GM06990 (cell line): Measurements from ENCODE around the gene GUCA2B.

ENCODE experiments used
- DNase-seq: peaks from one replicate; pipeline ENCODE4 v3.0.0-alpha.2; 2011; ENCODE audit not compliant: insufficient read length; ENCODE audit errors: extremely low read depth
- H3K27me3 ChIP-seq: replicated peaks from 2 replicates; pipeline ENCODE4 v1.6.0; 2011; ENCODE audit warnings: low read length; ENCODE audit not compliant: control insufficient read depth, insufficient read depth
- H3K36me3 ChIP-seq: 2 replicates; pipeline ENCODE4 v1.5.1; 2011; ENCODE audit warnings: low read length; ENCODE audit not compliant: control insufficient read depth, insufficient read depth
- H3K4me3 ChIP-seq: replicated peaks from 2 replicates; pipeline ENCODE4 v1.5.1; 2011; ENCODE audit warnings: low read depth, mild to moderate bottlenecking, control low read depth, low read length
- CTCF ChIP-seq: IDR thresholded peaks from 2 replicates; pipeline ENCODE4 v1.5.1; 2011; ENCODE audit warnings: low read length, control low read depth, mild to moderate bottlenecking, inconsistent platforms; ENCODE audit not compliant: insufficient read depth, poor library complexity, severe bottlenecking

Gene GUCA2B

GRCh38 chr1:42117214-42117613, 36.0 kb upstream of the GUCA2B start:
- no peak overlapping the region for H3K4me3 ChIP-seq
- TF ChIP-seq CTCF: no peak

GRCh38 chr1:42118125-42118524, 35.1 kb upstream of the GUCA2B start:
- no peaks in the 10 kb centered on the region for H3K36me3 ChIP-seq
- H3K27me3 ChIP-seq: no peaks in the 10 kb centered on the region; the same call in 1 of the 2 replicates
- H3K4me3 ChIP-seq: no peak overlapping the region
- no peak for DNase-seq
- TF ChIP-seq CTCF: no peak

More at GRCh38 chr1:42117214-42117613, 36.0 kb upstream of the GUCA2B start:
- no peak for DNase-seq
- Histone ChIP-seq H3K36me3 (no peaks in the 10 kb centered on the region), H3K27me3 (no peaks in the 10 kb centered on the region; the same call in 1 of the 2 replicates)

- DNase-seq: no peak
- Histone ChIP-seq H3K4me3 (no peak overlapping the region), H3K36me3 (no peaks in the 10 kb centered on the region), H3K27me3 (no peaks in the 10 kb centered on the region; the same call in 1 of the 2 replicates)
- no peak for TF ChIP-seq CTCF
Observed at GRCh38 chr1:42122408-42122807, 30.8 kb upstream of the GUCA2B start.

GRCh38 chr1:42125552-42125951, 27.7 kb upstream of the GUCA2B start:
- Histone ChIP-seq H3K36me3 (no peaks in the 10 kb centered on the region), H3K4me3 (no peak overlapping the region), H3K27me3 (no peaks in the 10 kb centered on the region; the same call in 1 of the 2 replicates)
- no peak for TF ChIP-seq CTCF
- DNase-seq: no peak

GRCh38 chr1:42127767-42128166, 25.4 kb upstream of the GUCA2B start:
- H3K4me3 ChIP-seq: no peak overlapping the region
- no peak for TF ChIP-seq CTCF
- H3K27me3 ChIP-seq: no peaks in the 10 kb centered on the region; the same call in 1 of the 2 replicates
- H3K36me3 ChIP-seq: no peaks in the 10 kb centered on the region
- no peak for DNase-seq

- no peaks in the 10 kb centered on the region; the same call in 1 of the 2 replicates for H3K27me3 ChIP-seq
- no peak for DNase-seq
- H3K4me3 ChIP-seq: no peak overlapping the region
- no peaks in the 10 kb centered on the region for H3K36me3 ChIP-seq
- TF ChIP-seq CTCF: no peak
Observed at GRCh38 chr1:42128499-42128898, 24.7 kb upstream of the GUCA2B start.
